OCI-LY7 (cell line): ENCODE results near the gene TRAPPC12.

Experiments
- EZH2phosphoT487 ChIP-seq: fragments of 200-600 bp; sonication (generic); IDR thresholded peaks from 2 replicates; pipeline ENCODE4 v1.6.1; 2018; ENCODE audit warnings: low read depth, borderline replicate concordance, mild to moderate bottlenecking, mixed run types, antibody characterized with exemption, low read length, moderate library complexity, mixed read lengths
- TF ChIP-seq, protein P1 (sequence below): fragments of 200-600 bp; sonication (generic); conservative IDR thresholded peaks from 2 replicates; pipeline ENCODE4 v1.5.1; 2014; ENCODE audit warnings: mild to moderate bottlenecking, antibody characterized with exemption, low read length, moderate library complexity, mixed read lengths

DNA sequence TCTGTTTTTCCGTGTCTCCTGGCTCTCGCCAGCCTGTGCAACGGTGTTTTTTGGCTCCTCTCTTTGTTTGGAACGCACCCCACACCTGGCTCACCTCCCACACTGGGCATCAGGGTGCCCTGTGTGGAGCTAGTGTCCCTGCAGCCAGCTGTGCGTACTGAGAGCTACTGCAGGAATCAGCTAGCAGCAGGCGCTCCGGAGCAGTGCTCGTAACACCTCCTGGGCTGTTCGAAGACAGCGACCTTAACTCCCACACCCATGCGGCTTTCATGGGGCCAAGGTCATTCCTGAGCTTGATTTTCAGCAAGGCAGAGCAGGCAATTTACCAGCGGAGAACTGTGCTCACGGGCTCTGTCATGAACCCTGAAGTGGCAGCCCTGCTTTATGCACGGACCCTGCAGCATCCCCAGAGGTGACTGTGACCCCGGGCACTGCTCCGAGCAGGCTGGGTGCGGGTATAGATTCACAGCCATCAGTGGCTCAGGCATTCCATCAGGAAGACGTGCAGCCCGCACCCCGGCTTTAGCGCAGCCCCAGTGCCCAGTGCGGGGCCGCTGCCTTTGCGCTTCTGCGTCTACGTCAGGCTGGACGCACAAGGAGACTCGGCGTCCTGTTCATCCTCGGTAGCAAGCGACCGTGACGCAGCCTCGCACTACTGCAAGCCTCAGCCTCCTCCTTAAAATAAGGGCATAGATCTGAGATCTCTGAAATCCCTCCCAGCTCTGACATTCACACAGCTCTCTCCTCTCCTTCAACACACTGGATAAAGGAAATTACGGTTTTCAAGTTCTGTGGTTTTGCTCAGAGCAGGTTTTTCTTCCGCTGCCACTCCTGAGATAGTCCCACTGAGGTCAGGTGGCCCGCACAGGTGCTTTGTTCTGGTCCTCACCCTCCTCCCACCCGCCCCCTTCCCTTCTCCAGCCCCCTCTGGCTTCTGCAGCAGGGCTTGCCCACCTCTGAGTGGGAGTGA, 81.6 kb downstream of the TRAPPC12 start:
- TF ChIP-seq, protein P1, sequence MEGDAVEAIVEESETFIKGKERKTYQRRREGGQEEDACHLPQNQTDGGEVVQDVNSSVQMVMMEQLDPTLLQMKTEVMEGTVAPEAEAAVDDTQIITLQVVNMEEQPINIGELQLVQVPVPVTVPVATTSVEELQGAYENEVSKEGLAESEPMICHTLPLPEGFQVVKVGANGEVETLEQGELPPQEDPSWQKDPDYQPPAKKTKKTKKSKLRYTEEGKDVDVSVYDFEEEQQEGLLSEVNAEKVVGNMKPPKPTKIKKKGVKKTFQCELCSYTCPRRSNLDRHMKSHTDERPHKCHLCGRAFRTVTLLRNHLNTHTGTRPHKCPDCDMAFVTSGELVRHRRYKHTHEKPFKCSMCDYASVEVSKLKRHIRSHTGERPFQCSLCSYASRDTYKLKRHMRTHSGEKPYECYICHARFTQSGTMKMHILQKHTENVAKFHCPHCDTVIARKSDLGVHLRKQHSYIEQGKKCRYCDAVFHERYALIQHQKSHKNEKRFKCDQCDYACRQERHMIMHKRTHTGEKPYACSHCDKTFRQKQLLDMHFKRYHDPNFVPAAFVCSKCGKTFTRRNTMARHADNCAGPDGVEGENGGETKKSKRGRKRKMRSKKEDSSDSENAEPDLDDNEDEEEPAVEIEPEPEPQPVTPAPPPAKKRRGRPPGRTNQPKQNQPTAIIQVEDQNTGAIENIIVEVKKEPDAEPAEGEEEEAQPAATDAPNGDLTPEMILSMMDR, result no peak
- TF ChIP-seq EZH2phosphoT487, result no peak
